C4-2B (cell line): ENCODE results near the gene ABHD12.

Experiments
- CTCF ChIP-seq: fragments of 450-650 bp; conservative IDR thresholded peaks from 2 replicates; pipeline ENCODE4 v1.5.1; 2017; ENCODE audit warnings: mild to moderate bottlenecking
- ZFX ChIP-seq: fragments of 450-650 bp; IDR thresholded peaks from 2 replicates; pipeline ENCODE4 v1.6.1; 2017

- TF ChIP-seq CTCF (no peak), ZFX (no peak)
Measured at GRCh38 chr20:25309395-25310267, 81.0 kb downstream of the ABHD12 start.
